Jurkat, Clone E6-1 (cell line): Measurements from ENCODE around the gene PPP1R1C.

Source experiments
- DNase-seq: peaks from one replicate; pipeline ENCODE4 v3.0.0-alpha.2; 2011; ENCODE audit warnings: low read depth, low spot score
- H3K4me3 ChIP-seq: 2 replicates; pipeline ENCODE4 v1.5.1; 2011; ENCODE audit warnings: mild to moderate bottlenecking, low read length, control low read depth, moderate library complexity

PPP1R1C gene

GRCh38 chr2:182144041-182144775 lies 158.6 kb downstream of the PPP1R1C start:
- DNase-seq: no peak
- no peak overlapping the region for H3K4me3 ChIP-seq

DNA sequence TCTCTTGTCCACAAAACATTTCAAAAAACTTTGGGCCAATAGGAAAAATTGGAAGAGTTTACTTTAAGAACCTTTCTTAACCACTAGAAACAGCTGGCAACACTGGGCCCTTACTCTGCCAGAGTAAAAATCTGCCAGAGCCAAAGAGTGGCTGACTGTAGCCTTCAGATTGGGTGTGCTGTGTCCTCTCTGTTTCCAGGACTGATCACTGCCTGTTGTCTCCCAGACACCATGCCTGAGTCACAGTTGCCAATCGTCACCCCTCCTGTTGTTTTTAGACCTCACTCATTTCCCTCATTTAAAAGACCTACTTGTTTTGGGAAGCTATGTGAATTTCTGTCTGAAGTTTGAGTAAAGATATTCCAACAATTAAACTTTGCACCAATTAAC lies 159.1 kb downstream of the PPP1R1C start:
- H3K4me3 ChIP-seq: no peak overlapping the region
- DNase-seq: no peak

- no peak overlapping the region for H3K4me3 ChIP-seq
- DNase-seq: no peak
Measured at GRCh38 chr2:182148344-182148743, 162.7 kb downstream of the PPP1R1C start.

GRCh38 chr2:182163878-182164277 lies 178.2 kb downstream of the PPP1R1C start:
- no peak overlapping the region for H3K4me3 ChIP-seq
- no peak for DNase-seq

- no peak for DNase-seq
- H3K4me3 ChIP-seq: no peak overlapping the region
Measured at GRCh38 chr2:182164686-182165085, 179.0 kb downstream of the PPP1R1C start.

GRCh38 chr2:182165202-182165601 lies 179.5 kb downstream of the PPP1R1C start:
- no peak for DNase-seq
- H3K4me3 ChIP-seq: no peak overlapping the region

GRCh38 chr2:182166406-182166805 lies 180.8 kb downstream of the PPP1R1C start:
- H3K4me3 ChIP-seq: no peak overlapping the region
- DNase-seq: no peak

DNA sequence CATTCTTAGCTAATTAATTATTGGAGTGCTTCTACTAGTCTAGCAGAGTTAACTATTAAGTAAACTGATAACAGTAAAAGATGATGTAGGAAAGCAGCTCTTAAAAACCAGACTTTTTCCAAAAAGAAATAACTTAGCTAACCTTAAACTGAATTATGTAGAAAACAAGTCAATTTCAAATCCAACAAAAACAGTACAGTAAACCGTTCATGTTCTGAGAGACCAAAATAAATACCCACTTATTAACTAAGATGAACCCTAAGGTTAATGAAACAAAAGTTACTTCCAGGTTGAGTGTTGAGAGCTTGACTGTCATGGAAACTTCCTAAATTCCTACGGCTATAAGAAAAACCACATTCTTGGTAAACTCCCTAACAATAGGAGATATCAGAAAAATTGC lies 181.2 kb downstream of the PPP1R1C start:
- no peak overlapping the region for H3K4me3 ChIP-seq
- DNase-seq: no peak
